ENCODE data around the gene ZNF658.
"Not testable (repeated sequence)": the region's sequence is repeated elsewhere in the genome, so short reads cannot be mapped to it uniquely, and the experiment has no call there.

Gene ZNF658

DNA sequence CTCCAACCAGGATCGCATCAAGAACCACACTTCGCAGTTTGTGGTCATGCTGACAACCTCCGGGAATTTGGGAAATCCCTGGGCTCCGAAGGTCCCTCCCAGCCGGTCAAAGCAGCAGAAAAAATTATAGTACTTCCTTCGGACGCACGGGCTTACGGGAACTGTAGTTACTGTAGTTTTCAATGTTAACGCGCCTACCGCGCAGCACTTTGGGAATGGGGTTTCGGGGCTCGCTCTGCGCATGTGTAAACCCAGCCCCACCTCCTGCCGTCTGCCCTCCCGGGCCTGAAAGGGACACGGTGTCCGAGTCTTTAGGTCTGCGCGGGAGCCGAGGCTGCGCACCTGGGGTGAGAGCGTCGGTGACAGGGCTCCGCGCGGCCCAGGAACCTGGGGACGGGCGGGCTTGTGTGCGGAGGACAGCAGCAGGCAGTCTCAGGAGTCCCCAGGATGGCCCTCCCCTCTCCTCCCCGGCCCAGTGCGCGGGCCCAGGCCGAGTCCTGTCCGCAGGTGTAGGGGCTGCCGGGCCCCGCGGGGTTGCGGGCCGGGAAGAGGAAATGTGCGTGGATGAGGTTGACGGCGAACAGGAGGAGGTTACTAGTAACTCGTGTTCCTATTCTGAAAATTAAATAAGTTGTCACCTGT, at the start of gene ZNF658:
ZNF658 (plus strand) TSS at position 236 of the 642 bp plus-strand sequence. CDS start 2,837 bp downstream, outside the sequence.
- DNase-seq: peak; percentile 76

DNA sequence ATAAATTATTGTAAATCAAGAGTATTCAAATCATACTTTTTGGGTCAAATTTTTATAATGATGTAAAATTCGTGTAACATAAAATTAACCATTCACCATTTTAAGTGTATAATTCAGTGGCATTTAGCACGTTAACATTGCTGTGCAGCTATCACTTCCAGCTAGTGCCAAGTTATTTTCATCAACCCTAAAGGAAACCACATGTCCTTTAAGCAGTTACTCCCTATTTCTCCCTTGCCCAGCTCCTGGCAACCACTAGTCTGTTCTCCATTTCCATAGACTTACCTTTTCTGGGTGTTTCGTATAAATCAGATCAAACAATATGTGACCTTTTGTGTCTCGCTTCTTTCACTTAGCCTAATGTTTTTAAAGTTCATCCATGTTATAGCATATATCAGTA, 38.8 kb upstream of the ZNF658 start:
- not testable (repeated sequence) for DNase-seq

DNA sequence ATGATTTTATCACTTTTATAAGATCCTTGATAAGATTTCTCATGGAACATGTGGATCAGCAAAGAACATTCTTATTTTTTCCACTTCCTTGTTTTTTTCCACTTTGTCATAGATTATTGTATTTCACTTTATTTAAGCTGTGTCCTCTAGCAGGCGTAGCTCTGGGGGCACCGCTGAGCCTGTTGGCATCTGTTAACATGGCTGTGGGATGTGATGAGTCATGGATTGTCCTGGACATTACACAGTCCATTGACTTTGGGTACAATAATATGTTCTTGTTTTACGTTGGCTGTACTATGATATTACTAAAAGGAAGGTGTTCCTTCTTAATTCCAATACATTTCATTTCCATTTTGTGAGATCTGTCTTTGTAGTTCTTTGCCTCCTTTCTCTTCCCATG, 31.9 kb upstream of the ZNF658 start:
- not testable (repeated sequence) for DNase-seq

DNA sequence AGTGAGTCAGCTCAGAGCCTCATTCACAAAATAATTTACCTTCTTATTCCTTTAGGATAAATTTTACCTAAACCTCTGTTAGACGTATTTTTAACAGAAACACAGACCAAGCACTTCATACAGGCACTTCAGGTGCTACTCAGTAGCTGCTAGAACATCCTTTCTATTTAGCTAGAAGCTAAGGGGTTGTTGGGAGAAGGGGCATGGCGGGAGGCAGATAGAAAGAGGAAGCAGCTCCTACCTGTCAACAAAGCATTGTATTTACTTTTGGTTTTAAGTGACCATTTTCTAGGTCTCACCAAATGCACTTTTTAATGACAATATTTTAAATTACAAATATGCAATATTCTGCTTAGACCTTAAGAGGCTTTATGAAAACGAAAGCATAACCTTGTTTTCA, 19.9 kb upstream of the ZNF658 start:
- not testable (repeated sequence) for DNase-seq

DNA sequence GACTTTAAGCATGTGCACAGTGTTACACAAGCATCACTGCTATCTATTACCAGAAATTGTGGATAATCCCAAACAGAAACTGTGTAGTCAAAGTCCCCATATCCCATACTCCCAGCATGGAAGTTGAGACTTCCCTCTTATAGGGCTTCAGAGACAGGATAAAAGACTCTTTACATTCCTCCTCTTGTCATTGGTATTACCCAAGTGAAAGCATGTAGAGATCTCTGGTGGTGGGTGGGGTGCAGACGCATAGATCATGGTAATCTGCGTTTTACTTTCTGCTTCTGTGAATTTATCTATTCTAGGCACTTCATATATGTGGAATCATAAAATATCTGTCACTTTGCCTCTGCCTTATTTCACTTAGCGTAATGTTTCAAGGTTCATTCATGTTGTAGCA, 18.7 kb upstream of the ZNF658 start:
- not testable (repeated sequence) for DNase-seq

DNA sequence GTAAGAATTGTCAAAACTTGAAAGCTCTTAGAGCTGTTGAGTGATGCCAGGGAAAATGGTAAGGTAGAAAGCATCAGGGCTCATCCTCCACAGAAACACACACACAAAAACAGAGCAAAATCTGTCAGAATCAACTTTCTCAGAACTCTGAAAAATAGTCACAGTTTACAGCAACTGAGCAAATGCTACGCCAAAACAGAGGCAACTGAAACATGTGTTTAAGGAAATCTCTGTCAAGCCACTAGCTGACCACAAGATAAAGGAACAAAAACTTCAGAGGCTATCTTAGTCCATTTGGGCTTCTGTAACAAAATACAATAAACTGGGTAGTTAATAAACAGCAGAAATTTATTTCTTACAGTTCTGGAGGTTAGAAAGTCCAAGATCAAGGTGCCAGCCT, 10.2 kb upstream of the ZNF658 start:
- DNase-seq: not testable (repeated sequence)

DNA sequence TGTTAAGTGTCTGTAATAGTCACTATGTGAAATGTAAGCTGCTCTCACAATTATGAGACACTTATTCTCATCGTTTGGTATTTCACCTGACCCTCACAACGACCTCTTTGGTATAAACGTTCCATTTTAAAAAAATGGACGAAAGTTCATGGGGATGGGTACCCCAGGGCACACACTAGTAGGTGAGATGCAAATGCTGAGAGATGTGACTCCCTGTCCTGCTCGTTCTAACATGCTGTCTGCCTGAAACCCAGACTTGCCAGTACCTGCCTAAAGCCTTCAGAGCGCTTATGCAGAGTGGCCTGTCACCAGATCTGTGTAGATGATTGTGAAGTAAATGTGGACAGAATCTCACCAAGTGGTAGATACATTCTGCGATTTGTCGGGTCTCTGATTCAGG, 616 bp downstream of the ZNF658 start:
- DNase-seq: not testable (repeated sequence)

DNA sequence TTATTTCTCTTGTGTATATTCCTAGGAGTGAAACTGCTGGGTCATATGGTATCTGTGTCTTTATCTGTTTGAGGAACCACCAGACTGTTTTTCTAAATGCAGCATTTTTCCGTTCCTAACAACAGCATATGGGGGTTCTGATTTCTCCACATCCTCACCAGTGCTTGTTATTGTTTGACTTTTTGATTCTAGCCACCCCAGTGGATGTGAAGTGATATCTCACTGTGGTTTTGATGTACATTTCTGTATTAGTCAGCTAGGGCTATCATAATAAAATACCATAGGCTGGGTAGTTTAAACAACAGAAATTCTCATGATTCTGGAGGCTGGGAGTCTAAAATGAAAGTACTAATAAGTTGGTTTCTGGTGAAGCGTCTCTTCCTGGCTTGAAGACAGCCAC, 9.0 kb downstream of the ZNF658 start:
- DNase-seq: not testable (repeated sequence)

DNA sequence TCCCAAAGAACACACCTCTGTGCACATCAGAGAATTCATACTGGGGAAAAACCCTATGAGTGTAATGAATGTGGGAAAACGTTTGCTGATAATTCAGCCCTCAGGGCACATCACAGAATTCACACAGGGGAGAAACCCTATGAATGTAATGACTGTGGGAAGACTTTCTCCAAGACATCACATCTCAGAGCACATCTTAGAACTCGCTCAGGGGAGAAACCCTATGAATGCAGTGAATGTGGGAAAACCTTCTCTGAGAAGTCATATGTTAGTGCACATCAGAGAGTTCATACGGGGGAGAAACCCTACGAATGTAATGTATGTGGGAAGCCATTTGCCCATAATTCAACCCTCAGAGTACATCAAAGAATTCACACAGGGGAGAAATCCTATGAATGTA, 19.5 kb downstream of the ZNF658 start:
- DNase-seq: not testable (repeated sequence)

DNA sequence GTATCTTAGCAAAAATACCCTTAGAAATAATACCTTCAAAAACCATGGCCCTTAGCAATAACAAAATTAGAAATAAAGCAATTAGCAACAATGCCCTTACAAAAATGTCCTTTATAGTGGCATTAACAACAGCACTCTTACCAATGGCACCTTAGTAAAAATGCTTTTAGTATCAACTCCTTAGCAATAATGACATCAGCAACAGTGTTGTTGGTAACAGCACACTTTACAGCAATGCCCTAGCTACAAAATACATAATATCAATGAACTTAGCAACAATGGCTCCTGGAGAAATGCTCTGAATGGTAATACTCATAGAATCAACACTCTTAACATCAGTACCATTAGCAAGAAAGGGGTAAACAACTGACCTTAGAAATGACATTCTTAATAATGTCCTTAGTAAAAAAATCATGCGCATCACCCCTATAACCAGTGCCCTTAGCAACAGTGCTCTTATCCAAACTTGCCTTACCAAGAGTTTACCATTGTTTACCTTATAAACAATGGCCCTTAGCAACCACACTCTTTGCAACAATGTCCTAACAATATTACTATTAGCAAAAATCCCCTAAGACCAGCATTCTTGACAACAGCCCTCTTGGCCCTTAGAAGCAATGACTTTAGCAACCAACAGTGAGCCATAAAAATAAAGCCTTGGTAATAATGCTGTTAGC, 35.8 kb downstream of the ZNF658 start:
- DNase-seq: not testable (repeated sequence)

DNA sequence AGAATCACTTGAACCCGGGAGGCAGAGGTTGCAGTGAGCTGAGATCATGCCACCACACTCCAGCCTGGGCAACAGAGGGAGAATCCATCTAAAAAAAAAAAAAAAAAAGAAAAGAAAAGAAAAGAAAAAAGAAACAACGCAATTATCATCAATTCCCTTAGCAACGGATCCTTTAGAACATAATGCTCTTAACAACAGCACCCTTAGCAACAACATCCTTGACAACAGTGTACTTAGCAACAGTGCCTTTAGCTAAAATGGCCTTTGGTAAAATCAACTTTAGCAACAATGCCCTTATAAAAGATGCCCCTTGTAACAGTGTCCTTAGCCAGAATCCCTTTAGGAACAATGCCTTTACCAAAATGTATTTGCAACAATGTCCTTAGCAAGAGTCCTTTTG, 37.1 kb downstream of the ZNF658 start:
- not testable (repeated sequence) for DNase-seq

DNA sequence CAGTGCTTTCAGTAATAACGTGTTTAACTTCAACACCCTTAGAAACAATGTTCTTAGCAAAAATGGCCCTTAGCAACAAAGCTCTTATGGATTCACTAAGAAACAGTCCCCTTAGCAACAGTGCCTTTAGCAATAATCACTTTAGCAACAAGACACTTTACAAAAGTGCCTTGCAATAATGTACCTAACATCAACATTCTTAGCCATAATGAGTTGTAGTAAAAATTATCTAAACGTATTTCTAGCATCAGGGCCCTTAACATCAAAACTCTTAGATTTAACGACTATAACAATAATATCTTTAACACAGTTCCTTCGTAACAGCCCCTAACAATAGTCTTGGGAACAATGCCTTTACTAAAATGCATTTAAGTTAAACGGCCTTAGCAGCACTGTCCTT, 37.8 kb downstream of the ZNF658 start:
- DNase-seq: not testable (repeated sequence)

DNA sequence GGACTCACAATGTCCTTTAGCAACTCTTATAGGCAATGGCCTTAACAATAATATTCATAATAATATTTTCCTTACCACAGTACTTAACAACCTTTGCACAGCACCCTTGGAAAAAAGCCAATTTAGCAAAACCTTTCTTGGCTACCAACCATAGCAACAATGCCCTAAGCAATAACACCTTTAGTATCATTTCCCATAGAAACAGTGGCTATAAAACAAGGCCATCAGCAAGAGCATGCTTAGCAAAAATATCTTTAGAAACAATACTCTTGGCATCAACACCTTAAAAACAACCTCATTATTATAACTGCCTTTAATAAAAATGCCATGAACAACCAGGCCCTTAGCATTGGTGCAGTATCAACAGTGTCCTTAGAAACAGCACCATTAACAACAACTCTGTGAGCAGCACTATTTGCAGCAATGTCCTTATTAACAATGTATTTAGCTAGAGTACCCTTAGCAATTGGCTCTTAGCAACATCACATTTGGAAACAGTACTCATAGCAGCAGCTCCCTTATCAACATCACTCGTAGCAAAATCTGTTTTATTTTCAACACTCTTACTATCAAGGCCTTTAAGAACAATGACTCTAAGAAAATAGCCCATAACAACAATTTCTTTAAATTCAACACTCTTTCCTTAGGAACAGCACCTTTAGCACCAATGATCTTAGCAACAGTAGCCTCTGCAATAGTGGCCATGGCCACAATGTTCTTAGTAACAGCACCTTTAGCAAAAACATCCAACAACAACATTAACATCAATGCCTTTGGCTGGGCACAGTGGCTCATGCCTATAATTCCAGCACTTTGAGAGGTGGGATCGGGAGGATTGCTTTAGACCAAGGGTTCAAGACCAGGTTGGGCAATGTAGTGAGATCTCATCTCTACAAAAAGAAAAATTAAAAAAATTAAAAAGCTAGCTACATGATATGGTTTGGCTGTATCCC, 39.6 kb downstream of the ZNF658 start:
- not testable (repeated sequence) for DNase-seq

DNA sequence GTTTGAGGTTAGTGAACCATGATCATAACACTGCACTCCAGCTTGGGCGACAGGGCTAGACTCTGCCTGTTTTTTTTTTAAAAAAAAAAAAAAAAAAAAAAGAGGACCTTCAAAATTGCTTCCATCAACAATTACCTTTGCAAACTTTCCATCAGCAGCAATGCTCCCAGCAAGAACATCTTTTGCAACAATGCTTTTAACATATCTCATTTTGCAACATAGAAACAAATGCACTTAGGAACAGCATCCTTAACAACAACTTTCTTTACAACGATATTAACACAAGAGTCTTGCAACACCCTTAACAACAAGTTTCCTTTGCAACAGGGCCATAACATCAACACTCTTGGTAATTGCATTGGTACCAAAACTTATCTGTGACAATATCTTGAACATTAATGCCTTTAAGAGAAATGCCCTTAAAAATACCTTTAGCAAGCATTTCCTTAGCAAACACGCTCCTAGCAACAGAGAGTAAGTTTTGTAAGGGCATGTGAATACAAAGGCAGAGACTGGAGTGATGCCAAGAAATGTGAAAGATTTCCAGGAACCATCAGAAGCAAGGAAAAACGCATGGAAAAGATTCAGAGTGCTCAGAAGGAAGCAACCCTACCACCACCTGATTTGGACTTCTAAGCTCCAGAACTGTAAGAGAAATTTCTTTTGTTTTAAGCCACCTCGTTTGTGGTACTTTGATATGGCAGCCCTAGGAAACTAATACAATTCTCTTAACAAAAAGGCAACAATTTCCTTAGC, 42.1 kb downstream of the ZNF658 start:
- DNase-seq: not testable (repeated sequence)

DNA sequence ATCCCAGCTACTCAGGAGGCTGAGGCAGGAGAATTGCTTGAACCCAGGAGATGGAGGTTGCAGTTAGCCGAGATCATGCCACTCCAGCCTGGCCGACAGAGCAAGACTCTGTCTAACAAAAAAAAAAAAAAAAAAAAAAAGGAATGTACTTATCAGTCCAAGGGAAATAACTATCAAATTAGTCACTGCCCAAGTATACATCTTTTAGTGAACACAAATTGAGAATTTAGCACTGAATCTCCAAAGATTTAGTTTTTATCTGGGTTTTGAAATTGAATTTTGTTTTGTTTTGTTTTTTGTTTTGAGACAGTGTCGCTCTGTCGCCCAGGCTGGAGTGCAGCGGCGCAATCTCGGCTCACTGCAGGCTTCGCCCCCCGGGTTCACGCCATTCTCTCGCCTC, 52.1 kb downstream of the ZNF658 start:
- not testable (repeated sequence) for DNase-seq

All from stimulated activated CD8-positive, alpha-beta memory T cell treated with anti-CD3 and anti-CD28 coated beads, Interleukin-4, amount 100 ng/mL, for 48 hours (primary cell).